Hematopoietic multipotent progenitor cell treated with erythropoietin and hydrocortisone succinate and interleukin-3 and kit ligand, for 6 days (in vitro differentiated cells): Measurements from ENCODE around the gene BCL2L1.

ENCODE experiments used
- DNase-seq: peaks from one replicate; pipeline ENCODE4 v3.0.0-alpha.2; 2015

BCL2L1 gene

GRCh38 chr20:31708736-31709534, 13.7 kb downstream of the BCL2L1 start:
- DNase-seq, result no peak

DNA sequence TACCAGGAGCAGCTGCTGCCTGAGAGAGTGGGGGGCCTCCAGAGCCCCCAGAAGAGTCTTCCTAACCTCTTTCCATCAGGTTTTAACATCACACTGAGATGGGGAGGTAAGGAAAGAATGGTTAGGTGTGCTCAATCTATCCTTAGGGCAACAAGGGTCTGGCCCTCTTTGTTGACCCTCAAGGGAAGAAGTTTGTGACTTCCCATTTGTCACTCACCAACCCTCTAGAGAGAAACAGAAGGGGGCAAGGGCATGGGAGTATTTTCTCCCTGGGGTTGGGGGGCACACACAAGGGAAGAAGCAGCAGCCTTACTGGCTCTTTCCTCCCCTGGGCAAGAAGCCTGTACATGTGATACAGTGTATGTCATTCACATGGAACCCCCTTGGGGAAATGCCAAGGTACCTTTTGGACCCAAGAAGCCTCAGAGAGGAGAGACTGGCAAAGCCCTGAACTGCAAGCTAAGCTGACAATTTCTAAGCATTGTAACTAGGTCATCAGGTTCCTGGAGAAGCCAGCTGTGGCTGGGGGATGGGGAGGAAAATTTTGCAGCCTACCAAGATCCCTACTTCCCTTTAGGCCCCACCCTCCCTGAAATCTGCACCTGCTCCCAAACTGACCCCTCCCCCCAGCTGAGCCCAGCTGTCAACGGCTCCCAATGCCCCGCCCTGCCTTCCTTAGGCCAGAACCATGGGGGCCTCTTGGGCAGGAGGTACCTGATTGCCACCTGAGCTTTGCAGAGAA, 14.5 kb downstream of the BCL2L1 start:
- DNase-seq, result peak; percentile 68

GRCh38 chr20:31707258-31707615, 15.4 kb downstream of the BCL2L1 start:
- no peak for DNase-seq

DNA sequence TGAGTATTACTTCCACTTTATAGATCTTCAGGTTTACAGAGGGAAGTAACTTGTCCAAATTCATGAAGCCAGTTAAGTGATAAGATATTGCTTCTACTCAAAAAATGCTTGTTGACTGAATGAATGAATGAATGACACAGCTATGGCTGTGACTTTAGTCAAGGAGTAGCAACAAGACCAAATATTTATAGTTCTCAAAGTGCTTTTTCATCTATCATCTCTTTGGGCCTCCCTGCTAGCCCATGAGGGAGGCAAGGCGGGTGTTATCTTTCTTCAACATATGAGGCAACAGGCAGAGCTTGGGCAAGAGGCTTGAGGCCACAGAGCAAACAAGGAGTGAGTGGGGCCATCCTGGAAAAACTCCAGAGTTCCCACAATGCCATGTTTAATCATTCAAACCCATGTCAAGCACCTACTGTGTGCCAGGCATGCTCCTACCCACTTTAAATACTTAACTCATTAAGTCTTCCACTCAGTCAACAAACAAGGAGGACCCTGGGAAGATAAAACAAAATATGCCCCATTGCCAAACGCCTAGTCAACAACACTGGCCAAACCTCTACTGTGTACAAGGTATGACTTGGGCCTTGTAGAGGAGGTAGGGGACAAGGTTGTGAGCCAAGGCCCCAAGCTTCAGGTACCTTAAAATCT, 15.9 kb downstream of the BCL2L1 start:
- DNase-seq, result peak; percentile 94

DNA sequence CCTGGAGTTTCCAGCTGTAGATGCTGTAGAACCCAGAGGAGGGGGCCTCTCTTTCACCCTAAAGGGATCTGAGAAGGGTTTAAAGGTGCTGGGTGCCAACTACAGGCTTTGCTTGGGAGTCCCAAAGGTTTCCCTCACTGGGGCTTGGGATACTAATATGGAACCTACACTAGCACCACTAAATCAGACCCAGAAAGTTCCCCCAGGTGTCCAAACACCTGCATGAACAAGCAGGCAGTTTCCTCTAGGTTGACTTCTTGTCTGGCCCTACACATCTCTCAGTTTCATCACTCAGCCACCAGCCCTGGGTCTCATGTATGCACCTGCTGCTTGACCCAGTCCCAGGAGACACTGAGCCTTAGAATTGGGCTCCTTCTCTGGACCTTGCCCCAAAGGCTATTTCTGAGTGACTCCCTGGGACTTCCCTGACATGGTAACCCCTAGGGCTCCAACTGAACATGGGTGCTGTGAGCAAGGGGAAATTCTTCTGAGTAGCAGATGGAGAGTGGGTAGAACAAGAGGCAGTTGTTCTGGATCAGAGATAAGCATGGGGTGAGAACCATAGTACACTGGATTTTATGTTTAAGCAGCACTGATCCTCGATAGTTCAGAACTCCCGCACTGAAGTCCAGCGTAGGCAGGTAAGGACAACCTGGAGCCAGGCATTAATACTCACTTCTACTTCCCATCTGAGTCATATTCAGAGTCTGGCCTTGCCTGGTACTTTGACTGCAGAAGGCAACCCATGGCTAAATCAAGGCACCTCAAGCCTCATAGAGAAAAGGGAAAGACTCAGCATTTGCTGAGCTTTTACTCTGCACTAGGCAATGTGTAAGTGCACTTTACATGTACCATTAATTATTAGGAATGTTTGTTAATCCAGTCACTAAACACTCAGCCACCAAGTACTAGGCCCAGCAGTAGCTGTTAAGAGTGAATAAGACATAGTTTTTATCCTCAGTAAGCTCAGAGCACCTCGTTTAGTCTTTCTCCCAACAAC, 16.8 kb downstream of the BCL2L1 start:
- no peak for DNase-seq

- DNase-seq, result no peak
Observed at GRCh38 chr20:31705191-31705590, 17.5 kb downstream of the BCL2L1 start.

DNA sequence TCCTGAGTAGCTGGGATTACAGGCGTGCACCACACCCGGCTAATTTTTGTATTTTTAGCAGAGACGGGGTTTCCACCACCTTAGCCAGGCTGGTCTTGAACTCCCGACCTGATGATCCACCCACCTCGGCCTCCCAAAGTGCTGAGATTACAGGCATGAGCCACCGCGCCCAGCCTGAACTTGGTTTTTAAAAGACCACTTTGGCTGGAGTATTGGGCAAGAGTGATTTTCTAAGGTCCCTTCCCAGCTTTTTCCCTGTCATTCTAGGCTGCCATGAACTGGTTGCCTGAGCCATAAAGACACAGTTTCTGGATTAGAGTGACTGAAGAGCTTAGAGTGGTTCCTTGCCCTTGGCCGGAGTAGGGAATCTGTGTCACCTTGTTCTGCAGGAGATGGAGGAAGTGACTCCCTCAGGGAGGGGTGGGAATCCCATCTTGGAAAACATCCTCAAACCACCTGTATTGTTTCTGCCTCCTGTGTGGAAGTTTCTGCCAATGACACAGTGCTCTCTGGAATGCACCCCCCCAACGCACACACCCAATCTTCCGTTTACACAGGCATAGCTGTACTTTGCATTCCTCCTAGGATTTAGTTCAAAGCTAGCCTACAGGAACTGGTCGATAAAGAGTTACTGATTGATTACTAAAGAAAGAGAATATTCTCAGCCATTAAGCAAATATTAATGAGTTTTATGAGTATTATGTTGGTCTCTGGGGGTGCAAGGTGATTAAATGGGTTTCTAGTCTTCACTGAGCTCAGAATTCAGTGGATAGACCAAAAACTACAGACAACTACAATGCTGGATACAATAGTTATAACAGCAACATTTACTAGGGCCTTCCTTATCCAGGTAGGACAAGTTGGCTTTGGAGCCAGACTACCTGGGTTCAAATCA, 18.2 kb downstream of the BCL2L1 start:
- no peak for DNase-seq

DNA sequence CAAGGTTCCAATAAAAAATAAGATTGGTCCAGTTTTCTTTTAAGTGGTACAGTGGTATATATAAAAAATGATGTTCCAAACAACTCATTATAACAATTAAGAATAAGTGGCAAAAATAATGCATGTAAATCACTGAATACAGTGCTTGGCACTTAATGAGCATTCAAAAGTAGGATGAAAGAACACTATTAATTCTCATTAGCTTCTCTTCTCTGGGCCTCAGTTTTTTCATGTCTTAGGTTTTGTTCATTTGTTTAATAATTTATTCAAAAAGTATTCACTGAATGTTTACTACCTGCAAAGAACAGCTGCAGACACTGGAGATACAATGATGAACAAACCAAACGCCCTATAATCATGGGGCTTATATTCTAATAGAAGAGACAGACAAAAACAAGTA, 21.1 kb downstream of the BCL2L1 start:
- DNase-seq, result no peak

GRCh38 chr20:31700747-31701146, 21.9 kb downstream of the BCL2L1 start:
- no peak for DNase-seq

- no peak for DNase-seq
Observed at GRCh38 chr20:31699801-31700728, 22.6 kb downstream of the BCL2L1 start.

DNA sequence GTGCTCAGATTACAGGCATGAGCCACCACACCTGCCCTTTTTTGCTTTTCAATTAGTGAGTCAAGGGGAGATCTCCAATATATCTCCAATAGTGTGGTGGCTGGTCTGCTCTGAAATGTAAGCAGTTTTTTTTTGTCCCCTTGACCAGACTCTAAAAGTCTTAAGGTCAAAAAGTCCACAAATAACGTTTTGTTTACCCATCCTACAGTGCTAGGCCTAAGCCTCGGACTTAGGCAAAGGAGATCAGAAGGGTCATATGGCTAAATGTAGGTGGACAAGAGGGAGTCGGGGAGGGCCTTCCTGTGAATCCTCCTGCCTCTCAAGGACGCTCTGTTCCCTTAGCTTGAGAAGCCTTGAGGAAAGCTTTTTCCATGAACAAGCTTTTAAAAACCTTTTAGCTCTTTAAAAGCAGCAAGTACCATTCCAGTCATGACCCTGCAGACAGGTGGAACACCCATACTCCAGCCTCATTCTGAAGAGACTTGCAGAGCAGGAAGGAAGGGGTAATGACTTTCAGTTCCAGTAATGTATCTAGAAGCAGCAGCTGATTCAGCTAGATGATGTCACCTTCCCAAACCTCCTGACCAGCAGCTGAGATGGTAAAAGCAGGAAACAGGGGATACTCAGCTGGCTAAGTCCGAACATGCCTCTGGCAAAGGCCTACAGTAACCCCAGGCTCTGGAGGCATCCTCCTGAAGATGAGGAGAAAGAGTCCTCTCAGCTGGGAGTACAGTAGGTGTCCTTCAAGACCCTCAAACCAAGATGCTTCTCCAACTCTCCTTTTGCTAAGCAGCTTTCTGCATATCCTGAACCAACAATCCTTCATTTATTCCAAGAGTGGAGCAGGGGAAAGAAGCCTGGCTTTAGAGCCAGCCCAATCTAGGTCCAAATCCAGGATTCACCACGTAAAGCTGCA, 23.6 kb downstream of the BCL2L1 start:
- no peak for DNase-seq

DNA sequence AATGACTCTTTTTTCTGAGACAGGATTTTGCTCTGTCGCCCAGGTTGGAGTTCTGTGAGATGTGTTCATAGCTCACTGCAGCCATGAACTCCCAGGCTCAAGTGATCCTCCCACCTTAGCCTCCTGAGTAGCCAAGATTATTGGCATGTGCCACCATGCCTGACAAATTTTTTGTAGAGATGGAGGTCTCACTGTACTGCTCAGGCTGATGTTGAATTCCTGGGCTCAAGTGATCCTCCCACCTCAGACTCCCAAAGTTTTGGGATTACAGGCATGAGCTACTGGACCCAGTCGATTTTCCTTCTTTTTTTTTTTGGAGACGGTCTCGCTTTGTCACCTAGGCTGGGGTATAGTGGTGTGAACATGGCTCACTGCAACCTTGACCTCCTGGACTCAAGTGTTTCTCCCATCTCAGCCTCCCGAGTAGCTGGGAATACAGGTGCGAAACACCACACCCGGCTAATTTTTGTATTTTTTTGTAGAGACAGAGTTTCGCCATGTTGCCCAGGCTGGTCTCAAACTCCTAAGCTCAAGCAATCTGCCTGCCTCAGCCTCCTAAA, 24.3 kb downstream of the BCL2L1 start:
- no peak for DNase-seq

- DNase-seq, result no peak
Observed at GRCh38 chr20:31695849-31696804, 26.5 kb downstream of the BCL2L1 start.

DNA sequence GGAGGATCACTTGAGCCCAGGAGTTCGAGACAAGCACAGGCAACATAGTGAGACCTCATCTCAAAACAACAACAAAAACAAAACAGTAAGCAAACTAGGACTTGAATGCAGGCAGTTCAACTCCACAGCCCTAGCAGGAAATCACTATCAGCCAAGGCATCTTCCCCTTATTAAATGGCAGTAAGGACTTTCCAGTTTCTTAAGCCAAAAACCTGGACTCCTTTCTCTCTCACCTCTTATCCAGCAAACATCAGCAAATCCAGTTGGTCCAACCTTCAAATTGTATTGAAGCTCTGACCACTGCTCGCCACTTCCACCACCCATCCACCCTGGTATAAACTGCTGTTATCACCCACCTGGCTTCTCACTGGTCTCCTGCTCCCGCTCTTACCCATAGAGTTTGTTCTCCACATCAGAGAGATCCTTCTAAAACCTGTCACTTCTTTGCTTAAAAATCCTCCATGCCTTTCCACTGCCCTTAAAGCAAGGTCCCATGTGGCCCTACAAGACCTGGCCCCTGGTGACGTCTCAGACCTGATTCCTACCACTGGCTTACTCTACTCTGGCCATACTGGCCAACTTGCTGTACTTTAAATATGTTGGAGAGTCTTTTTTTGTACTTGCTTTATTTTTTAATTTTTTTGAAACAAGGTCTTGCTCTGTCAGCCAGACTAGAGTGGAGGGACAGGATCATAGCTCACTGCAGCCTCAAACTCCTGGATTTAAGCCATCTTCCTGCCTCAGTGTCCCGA, 27.6 kb downstream of the BCL2L1 start:
- DNase-seq, result no peak

DNA sequence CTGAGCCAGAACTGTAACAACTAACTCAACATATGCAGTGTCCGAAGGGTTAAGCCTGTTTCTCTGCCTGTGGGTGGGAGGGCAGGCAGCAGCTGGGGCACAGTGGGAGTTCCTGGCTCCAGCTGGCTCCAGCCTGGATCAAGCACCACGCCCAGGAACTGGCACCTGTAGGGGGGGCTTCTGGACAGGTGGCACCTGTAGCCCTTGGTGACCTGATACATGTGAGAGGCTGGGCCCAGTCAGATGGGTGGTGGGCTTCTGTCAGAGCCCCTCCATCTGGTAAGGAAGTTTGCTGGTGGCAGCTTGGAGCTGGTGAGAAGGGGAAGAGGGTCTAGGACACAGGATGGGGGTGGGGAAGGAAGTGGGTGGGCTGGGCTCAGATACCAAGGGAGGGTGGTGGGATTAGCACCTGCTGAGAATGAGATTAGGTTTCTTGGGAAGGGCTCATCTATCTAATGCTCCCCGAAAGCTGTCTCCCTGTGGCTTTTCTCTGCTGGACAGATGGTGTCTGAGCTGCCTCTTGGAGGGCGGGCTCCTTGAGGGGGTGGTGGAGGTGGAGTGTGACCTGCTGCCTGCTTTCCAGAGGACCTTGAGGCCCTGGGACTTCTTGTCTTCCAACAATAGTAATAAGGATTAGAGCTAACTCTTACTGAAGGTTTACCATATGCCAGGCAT, 28.5 kb downstream of the BCL2L1 start:
- peak; percentile 63 for DNase-seq

DNA sequence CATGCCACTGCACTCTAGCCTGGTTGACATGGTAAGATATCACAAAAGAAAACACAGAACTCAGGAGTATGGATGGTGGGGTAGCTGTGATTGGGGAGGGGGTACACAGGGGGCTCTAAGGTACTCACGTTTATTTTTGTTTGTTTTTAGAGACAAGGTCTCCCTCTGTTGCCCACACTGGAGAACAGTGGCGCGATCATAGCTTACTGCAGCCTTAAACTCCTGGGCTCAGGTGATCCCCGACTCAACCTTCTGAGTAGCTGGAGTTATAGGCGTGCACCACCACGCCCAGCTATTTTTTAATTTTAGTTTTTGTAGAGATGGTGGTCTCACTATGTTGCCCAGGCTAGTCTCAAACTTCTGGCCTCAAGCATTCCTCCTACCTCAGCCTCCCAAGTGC, 29.3 kb downstream of the BCL2L1 start:
- no peak for DNase-seq
